ENCODE measurements around the gene ATP1A1.

GRCh38 chr1:116432655-116433265 lies 59.7 kb downstream of the ATP1A1 start:
- TF ChIP-seq, protein P1, sequence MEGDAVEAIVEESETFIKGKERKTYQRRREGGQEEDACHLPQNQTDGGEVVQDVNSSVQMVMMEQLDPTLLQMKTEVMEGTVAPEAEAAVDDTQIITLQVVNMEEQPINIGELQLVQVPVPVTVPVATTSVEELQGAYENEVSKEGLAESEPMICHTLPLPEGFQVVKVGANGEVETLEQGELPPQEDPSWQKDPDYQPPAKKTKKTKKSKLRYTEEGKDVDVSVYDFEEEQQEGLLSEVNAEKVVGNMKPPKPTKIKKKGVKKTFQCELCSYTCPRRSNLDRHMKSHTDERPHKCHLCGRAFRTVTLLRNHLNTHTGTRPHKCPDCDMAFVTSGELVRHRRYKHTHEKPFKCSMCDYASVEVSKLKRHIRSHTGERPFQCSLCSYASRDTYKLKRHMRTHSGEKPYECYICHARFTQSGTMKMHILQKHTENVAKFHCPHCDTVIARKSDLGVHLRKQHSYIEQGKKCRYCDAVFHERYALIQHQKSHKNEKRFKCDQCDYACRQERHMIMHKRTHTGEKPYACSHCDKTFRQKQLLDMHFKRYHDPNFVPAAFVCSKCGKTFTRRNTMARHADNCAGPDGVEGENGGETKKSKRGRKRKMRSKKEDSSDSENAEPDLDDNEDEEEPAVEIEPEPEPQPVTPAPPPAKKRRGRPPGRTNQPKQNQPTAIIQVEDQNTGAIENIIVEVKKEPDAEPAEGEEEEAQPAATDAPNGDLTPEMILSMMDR (IDR thresholded peaks at IDR 0.05; ENCODE audit: low read depth, low read length, missing input control), result no peak
- no peak for TF ChIP-seq RAD21 (IDR thresholded peaks at IDR 0.05)
